Activated naive CD8-positive, alpha-beta T cell treated with anti-CD3 and anti-CD28 coated beads, Interleukin-2, amount 50 U/mL, for 16 hours (primary cell): ENCODE data around the gene MYO1B.

Source experiments
- DNase-seq: peaks from one replicate; pipeline ENCODE4 v3.0.0-alpha.2; 2020; ENCODE audit warnings: low read depth, low spot score

MYO1B gene

GRCh38 chr2:191245046-191245868 lies at the start of gene MYO1B:
Gene MYO1B (plus strand): TSS chr2:191245404. CDS start chr2:191276896, 31,492 bp downstream.
- DNase-seq: peak; percentile 21

GRCh38 chr2:191197096-191197495 lies 48.1 kb upstream of the MYO1B start:
- no peak for DNase-seq

- no peak for DNase-seq
Measured at GRCh38 chr2:191198271-191198670, 46.9 kb upstream of the MYO1B start.

- no peak for DNase-seq
Measured at GRCh38 chr2:191199929-191200512, 45.2 kb upstream of the MYO1B start.

GRCh38 chr2:191200910-191201309 lies 44.3 kb upstream of the MYO1B start:
- DNase-seq: no peak

- DNase-seq: no peak
Measured at GRCh38 chr2:191202209-191202721, 42.9 kb upstream of the MYO1B start.

GRCh38 chr2:191202881-191203397 lies 42.3 kb upstream of the MYO1B start:
- DNase-seq: no peak

DNA sequence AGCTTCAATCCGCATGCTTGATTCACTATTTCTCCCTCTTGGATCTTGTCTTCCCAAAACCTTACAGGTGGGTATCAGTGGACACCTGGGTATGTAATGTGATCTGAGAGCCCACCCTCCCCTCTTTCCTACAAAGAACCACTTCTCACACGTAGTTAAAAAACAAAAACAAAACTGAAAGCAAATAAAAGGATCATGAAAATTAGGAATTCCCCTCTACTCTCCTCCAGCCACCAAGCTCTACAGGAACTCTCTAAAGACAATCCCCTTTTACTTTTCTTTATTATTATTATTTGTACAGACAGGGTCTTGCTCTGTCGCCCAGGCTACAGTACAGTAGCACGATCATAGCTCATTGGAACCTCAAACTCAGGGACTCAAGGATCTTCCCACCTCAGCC lies 40.8 kb upstream of the MYO1B start:
- no peak for DNase-seq

DNA sequence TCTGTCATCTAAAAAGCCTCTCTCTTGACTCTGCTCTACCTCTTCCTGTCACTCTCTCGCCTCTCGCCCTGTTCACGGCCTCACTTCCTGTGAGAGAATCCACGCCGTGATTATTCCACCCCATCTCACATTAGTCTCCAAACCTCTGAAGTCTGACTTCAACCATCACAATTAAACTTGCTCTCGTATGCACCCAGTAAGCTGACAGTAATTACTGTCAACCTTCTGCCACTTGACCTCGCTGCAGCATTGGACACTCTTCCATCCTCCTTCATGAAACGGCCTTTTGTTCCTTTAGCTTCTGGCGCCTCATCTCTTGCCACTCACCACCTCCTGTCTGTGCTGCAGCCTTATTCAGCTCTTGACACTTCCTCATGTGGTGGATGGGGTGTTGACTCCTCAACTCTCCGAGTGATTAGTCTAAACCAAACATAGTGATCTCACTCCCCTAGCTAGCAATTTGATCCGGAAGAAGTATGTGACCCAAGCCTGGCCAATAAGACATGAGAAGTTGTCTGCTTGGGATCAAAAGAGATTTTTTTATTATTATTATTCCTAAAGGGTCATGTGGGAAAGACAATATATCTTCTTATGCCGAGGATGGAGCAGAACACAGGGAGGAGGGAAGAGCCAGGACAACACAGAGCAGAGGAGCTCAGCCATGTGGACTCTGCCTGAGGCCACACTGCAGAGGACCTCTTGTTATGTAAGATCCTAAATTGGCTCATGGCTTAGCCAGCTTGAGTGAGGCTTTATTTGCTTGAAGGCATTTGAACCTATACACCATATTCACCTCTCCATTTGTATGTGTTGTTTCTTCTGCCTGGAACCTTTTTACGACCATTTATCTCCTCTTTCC lies 38.4 kb upstream of the MYO1B start:
- no peak for DNase-seq

DNA sequence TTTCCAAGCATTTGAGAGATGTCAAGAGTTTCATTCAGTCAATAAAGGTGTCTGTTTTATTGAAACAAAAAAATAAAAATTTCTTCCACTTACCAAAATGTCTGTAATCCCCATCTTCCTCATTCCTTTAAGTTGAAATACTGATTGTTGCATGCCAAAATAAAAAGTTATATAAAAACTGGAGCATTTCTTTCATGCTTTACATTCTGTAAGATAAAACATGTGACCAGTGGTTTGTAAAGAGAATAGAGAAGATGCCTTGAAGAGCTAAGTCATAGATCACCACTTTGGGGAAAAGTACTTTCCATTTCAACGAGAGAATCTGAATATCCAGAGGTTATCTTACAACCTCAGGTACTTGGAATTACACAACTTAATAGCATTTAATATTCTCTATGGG lies 35.9 kb upstream of the MYO1B start:
- no peak for DNase-seq

DNA sequence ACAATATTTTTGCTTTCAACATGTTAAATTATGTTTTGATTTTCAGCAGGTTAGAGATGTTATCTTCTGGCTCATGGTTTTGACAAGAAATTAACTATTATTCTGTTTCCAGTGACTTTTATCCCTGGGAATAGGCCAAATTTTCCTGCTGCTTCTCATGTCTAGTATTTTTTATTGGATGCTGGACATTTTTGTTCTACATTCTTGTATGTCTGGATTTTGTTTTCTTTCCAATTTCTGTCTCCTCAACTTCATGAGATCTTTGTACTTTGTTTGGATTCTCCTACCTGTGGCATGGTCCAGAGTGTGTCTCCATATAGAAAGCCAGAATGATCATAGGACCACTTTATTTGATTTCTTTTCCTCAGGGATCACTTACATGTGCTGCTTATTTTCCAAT lies 33.1 kb upstream of the MYO1B start:
- no peak for DNase-seq

- DNase-seq: no peak
Measured at GRCh38 chr2:191213333-191213732, 31.9 kb upstream of the MYO1B start.

DNA sequence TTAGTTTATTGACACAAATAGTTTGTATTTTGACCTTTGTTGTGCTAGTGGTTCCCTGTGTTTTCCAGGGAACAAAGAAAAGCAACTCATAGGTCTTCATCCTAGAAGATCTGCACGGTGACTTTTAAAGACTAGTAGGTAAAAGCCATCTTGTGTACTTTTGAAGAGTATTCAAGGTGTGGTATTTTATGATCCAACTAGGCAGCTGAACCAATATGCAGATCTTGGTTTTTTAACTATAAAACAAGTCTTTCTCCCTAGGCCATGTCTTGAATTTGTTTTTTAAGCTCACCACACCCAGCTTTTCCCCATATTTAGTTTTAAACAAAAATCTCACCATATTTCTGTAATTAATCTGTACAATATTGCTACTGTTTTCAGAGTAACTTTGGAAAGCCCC lies 30.0 kb upstream of the MYO1B start:
- no peak for DNase-seq

DNA sequence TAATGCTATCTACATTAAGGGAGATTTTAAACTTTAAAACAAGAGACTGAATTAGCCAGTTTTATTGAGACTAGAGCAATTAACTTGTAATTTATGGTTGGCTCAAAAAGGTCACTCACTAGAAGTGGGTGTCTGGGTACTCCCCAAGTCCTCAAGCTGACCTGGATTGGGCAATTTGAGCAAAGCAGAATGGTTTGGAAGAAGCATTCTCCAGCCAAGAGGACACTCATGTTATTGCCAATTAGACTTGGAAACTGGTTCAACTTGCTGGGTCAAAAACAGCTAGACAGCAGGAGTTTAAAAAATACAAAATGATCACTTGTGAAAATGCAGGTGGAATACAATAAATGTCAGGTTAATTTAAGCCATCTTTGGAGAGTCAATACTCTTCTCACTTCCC lies 29.5 kb upstream of the MYO1B start:
- DNase-seq: no peak

- no peak for DNase-seq
Measured at GRCh38 chr2:191217580-191217979, 27.6 kb upstream of the MYO1B start.

- DNase-seq: peak; percentile 6
Measured at GRCh38 chr2:191218292-191218898, 26.8 kb upstream of the MYO1B start.

DNA sequence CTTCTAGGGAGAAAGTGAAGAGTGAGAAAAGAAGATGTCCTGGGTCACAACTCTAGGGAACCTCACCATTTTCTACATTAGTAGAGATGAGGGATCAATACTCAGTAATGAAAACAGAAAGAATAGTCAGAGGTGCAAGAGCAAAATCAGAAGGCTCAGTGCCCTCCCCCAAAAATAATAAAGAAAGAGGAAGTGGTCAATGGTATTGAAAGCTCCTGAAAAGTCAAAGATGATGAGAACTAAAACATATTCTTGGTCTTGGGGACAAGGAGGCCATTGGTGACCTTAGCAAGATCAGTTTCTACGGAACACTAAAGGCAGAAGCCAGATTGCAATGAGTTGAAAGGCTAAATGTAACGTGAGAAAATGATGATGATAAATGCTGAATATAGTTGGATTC lies 24.5 kb upstream of the MYO1B start:
- no peak for DNase-seq

GRCh38 chr2:191221666-191222065 lies 23.5 kb upstream of the MYO1B start:
- no peak for DNase-seq

DNA sequence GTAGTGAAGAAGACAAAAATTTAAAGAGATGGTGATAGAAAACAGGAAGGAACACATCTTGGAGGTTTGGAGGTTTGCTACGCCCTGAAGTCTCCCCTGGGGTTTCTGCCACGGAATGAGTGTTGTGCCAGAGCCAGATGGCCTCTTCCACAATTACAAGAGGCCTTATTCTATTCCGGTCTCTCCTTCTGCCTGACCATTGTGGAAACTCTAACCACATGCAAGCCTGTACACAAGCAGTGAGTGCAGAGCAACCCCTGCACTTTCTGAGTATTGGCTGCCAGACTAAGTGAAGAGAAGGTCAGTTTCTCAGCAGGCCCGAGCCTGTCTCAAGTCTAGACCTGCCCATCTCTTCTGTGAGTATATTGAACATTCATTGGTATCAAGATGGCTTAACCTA lies 22.7 kb upstream of the MYO1B start:
- DNase-seq: no peak

DNA sequence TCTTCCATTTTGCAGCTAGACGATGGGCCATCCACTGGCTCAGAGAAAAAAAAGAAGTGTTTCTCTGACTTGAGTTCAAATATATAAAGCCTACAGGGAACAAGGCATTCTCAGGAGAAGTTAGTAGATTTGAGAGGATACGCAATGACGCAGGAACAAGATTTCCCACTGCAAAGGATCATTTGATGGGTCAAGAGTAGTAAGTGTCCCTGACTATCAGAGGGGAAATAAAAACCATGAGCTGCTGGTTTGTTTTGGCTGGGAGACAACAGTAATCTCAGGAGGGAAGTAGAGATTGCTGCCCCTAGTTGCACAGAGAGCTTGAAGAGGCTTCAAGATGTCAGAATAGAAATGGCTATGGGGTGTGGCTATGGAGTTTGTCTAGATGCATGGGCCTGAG lies 22.3 kb upstream of the MYO1B start:
- DNase-seq: no peak

- no peak for DNase-seq
Measured at GRCh38 chr2:191225126-191225525, 20.1 kb upstream of the MYO1B start.

- DNase-seq: no peak
Measured at GRCh38 chr2:191225690-191226089, 19.5 kb upstream of the MYO1B start.
